BLaER1 (cell line): ENCODE data around the gene NPHS1.
"Not testable (repeated sequence)": the region's sequence is repeated elsewhere in the genome, so short reads cannot be mapped to it uniquely, and the experiment has no call there.

Experiments
- H3K27ac ChIP-seq: shearing (Covaris generic); formaldehyde crosslinking; 2 replicates; pipeline ENCODE4 v1.8.1; 2022
- H3K27me3 ChIP-seq: shearing (Covaris generic); formaldehyde crosslinking; 2 replicates; pipeline ENCODE4 v1.8.1; 2022
- H3K36me3 ChIP-seq: shearing (Covaris generic); formaldehyde crosslinking; 2 replicates; pipeline ENCODE4 v1.8.1; 2022
- H3K4me1 ChIP-seq: shearing (Covaris generic); formaldehyde crosslinking; 2 replicates; pipeline ENCODE4 v1.8.1; 2022
- H3K4me2 ChIP-seq: shearing (Covaris generic); formaldehyde crosslinking; 2 replicates; pipeline ENCODE4 v1.8.1; 2022
- H3K4me3 ChIP-seq: shearing (Covaris generic); formaldehyde crosslinking; 2 replicates; pipeline ENCODE4 v1.8.1; 2022
- H3K9ac ChIP-seq: shearing (Covaris generic); formaldehyde crosslinking; 2 replicates; pipeline ENCODE4 v1.8.1; 2022
- H3K9me3 ChIP-seq: shearing (Covaris generic); formaldehyde crosslinking; 2 replicates; pipeline ENCODE4 v1.8.1; 2022
- H4K20me1 ChIP-seq: shearing (Covaris generic); formaldehyde crosslinking; 2 replicates; pipeline ENCODE4 v1.8.1; 2022
- Cebpa-rat ChIP-seq: shearing (Covaris generic); IDR thresholded peaks from 2 replicates; pipeline ENCODE4 v1.8.1; 2022

Gene NPHS1

GRCh38 chr19:35797663-35798062, 54.6 kb downstream of the NPHS1 start:
- H3K36me3 ChIP-seq, result no peaks in the 10 kb centered on the region
- no peaks in the 10 kb centered on the region for H4K20me1 ChIP-seq
- no peak overlapping the region for H3K9ac ChIP-seq
- H3K27me3 ChIP-seq, result no peaks in the 10 kb centered on the region; the same call in 1 of the 2 replicates
- peak overlapping the region; percentile 7 for H3K4me2 ChIP-seq
- no peak overlapping the region for H3K27ac ChIP-seq
- no peak overlapping the region for H3K4me3 ChIP-seq
- peaks cover 31% of the 10 kb centered on the region for H3K4me1 ChIP-seq
- H3K9me3 ChIP-seq, result 0 out of 2 replicates have a peak, but pooled peaks cover 7% of the 10 kb centered on the region
- no peak for TF ChIP-seq Cebpa-rat

GRCh38 chr19:35796645-35797542, 55.4 kb downstream of the NPHS1 start:
- H3K4me3 ChIP-seq, result no peak overlapping the region
- no peaks in the 10 kb centered on the region for H3K36me3 ChIP-seq
- no peak overlapping the region for H3K9ac ChIP-seq
- no peaks in the 10 kb centered on the region for H4K20me1 ChIP-seq
- peak overlapping the region; percentile 60 for H3K4me2 ChIP-seq
- no peak for TF ChIP-seq Cebpa-rat
- H3K4me1 ChIP-seq, result peaks cover 35% of the 10 kb centered on the region
- no peak overlapping the region for H3K27ac ChIP-seq
- no peaks in the 10 kb centered on the region; the same call in 1 of the 2 replicates for H3K27me3 ChIP-seq
- 0 out of 2 replicates have a peak, but pooled peaks cover 3% of the 10 kb centered on the region for H3K9me3 ChIP-seq

GRCh38 chr19:35795564-35795963, 56.7 kb downstream of the NPHS1 start:
- not testable (repeated sequence) for H3K9me3 ChIP-seq, H3K27me3 ChIP-seq, H3K36me3 ChIP-seq, H3K9ac ChIP-seq, H3K4me2 ChIP-seq, H3K27ac ChIP-seq, H4K20me1 ChIP-seq, H3K4me3 ChIP-seq
- H3K4me1 ChIP-seq, result peaks cover 49% of the 10 kb centered on the region

- H3K4me3 ChIP-seq, result 0 out of 2 replicates have a peak overlapping the region, but pooled peaks have one; percentile 4
- H3K27me3 ChIP-seq, result no peaks in the 10 kb centered on the region; the same call in 1 of the 2 replicates
- peak overlapping the region; percentile 8; the same call in 1 of the 2 replicates for H3K9ac ChIP-seq
- peak overlapping the region; percentile 40 for H3K27ac ChIP-seq
- peaks cover 56% of the 10 kb centered on the region for H3K4me1 ChIP-seq
- H3K36me3 ChIP-seq, result peaks cover 7% of the 10 kb centered on the region; the same call in 1 of the 2 replicates
- TF ChIP-seq Cebpa-rat, result no peak
- H3K9me3 ChIP-seq, result no peaks in the 10 kb centered on the region
- H3K4me2 ChIP-seq, result peak overlapping the region; percentile 76
- peaks cover 9% of the 10 kb centered on the region; the same call in 1 of the 2 replicates for H4K20me1 ChIP-seq
Measured at GRCh38 chr19:35793381-35794165, 58.7 kb downstream of the NPHS1 start.

- H3K27me3 ChIP-seq, result no peaks in the 10 kb centered on the region; the same call in 1 of the 2 replicates
- H3K4me3 ChIP-seq, result 0 out of 2 replicates have a peak overlapping the region, but pooled peaks have one; percentile 4
- peak overlapping the region; percentile 76 for H3K4me2 ChIP-seq
- no peaks in the 10 kb centered on the region for H3K9me3 ChIP-seq
- peaks cover 56% of the 10 kb centered on the region for H3K4me1 ChIP-seq
- peak overlapping the region; percentile 40 for H3K27ac ChIP-seq
- peaks cover 9% of the 10 kb centered on the region; the same call in 1 of the 2 replicates for H4K20me1 ChIP-seq
- H3K36me3 ChIP-seq, result peaks cover 13% of the 10 kb centered on the region; the same call in 1 of the 2 replicates
- TF ChIP-seq Cebpa-rat, result no peak
- 0 out of 2 replicates have a peak overlapping the region, but pooled peaks have one; percentile 8 for H3K9ac ChIP-seq
Measured at GRCh38 chr19:35792888-35793287, 59.4 kb downstream of the NPHS1 start.

- Histone ChIP-seq H4K20me1 (peaks cover 9% of the 10 kb centered on the region; the same call in 1 of the 2 replicates), H3K27me3 (no peaks in the 10 kb centered on the region; the same call in 1 of the 2 replicates), H3K36me3 (peaks cover 18% of the 10 kb centered on the region), H3K9me3 (no peaks in the 10 kb centered on the region), H3K9ac (no peak overlapping the region), H3K4me1 (peaks cover 55% of the 10 kb centered on the region), H3K27ac (no peak overlapping the region), H3K4me3 (no peak overlapping the region), H3K4me2 (peak overlapping the region; percentile 76)
- TF ChIP-seq Cebpa-rat, result no peak
Measured at GRCh38 chr19:35792312-35792711, 60.0 kb downstream of the NPHS1 start.

GRCh38 chr19:35791814-35792279, 60.5 kb downstream of the NPHS1 start:
- no peak for TF ChIP-seq Cebpa-rat
- Histone ChIP-seq H4K20me1 (peaks cover 9% of the 10 kb centered on the region; the same call in 1 of the 2 replicates), H3K27me3 (no peaks in the 10 kb centered on the region; the same call in 1 of the 2 replicates), H3K9me3 (no peaks in the 10 kb centered on the region), H3K4me3 (no peak overlapping the region), H3K4me2 (peak overlapping the region; percentile 76; the same call in 1 of the 2 replicates), H3K4me1 (peaks cover 50% of the 10 kb centered on the region), H3K9ac (no peak overlapping the region), H3K27ac (no peak overlapping the region), H3K36me3 (peaks cover 23% of the 10 kb centered on the region)

GRCh38 chr19:35790981-35791813, 61.1 kb downstream of the NPHS1 start:
- H3K27me3 ChIP-seq, result no peaks in the 10 kb centered on the region
- peaks cover 45% of the 10 kb centered on the region for H3K4me1 ChIP-seq
- H3K36me3 ChIP-seq, result peaks cover 29% of the 10 kb centered on the region
- peaks cover 9% of the 10 kb centered on the region; the same call in 1 of the 2 replicates for H4K20me1 ChIP-seq
- peak overlapping the region; percentile 35 for H3K27ac ChIP-seq
- no peak overlapping the region for H3K9ac ChIP-seq
- H3K4me2 ChIP-seq, result peak overlapping the region; percentile 76
- no peaks in the 10 kb centered on the region for H3K9me3 ChIP-seq
- H3K4me3 ChIP-seq, result no peak overlapping the region
- no peak for TF ChIP-seq Cebpa-rat
